GM23248 (cell line): Measurements from ENCODE around the gene TPTE.

Experiments
- EZH2 ChIP-seq: fragments of 200-600 bp; sonication (generic); IDR thresholded peaks from 2 replicates; pipeline ENCODE4 v1.6.1; 2018; ENCODE audit warnings: antibody characterized with exemption, mild to moderate bottlenecking; ENCODE audit not compliant: insufficient read depth, poor library complexity, severe bottlenecking
- EZH2phosphoT487 ChIP-seq: fragments of 200-600 bp; sonication (generic); IDR thresholded peaks from 2 replicates; pipeline ENCODE4 v1.6.1; 2018; ENCODE audit warnings: antibody characterized with exemption, moderate library complexity, mild to moderate bottlenecking, low read depth; ENCODE audit not compliant: insufficient read depth

DNA sequence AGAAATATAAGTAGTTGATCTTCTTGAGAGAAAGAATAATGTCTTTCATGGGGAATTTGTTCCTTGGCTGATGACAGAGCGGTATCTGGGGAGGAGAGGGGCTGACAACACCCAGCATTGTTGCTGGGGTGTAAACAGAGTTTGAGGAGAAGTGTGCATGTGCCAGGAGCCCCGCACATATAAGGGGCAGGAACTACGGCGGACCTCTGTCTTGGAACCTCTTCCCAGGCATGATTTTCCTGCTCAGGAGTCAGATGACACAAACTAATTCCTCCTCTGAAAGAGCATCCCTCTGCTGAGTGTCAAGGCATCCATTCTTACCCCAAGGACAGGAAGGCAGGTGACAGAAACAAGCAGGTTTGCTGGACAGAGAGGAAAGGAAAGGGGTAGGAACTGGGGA, 119.1 kb downstream of the TPTE start:
- no peak for TF ChIP-seq EZH2
- no peak for TF ChIP-seq EZH2phosphoT487
